B cell (primary cell): Measurements from ENCODE around the gene UBE2D1.

Source experiments
- EZH2 ChIP-seq: IDR thresholded peaks from 2 replicates; pipeline ENCODE4 v1.6.1; 2012; ENCODE audit warnings: borderline replicate concordance, low read depth, mild to moderate bottlenecking, moderate library complexity, low read length; ENCODE audit not compliant: insufficient read depth, poor library complexity, severe bottlenecking
- TF ChIP-seq, protein P1 (sequence below): fragments of 200-600 bp; IDR thresholded peaks from one replicate; pipeline ENCODE4 v1.8.0; 2022; ENCODE audit warnings: antibody characterized with exemption, mild to moderate bottlenecking

DNA sequence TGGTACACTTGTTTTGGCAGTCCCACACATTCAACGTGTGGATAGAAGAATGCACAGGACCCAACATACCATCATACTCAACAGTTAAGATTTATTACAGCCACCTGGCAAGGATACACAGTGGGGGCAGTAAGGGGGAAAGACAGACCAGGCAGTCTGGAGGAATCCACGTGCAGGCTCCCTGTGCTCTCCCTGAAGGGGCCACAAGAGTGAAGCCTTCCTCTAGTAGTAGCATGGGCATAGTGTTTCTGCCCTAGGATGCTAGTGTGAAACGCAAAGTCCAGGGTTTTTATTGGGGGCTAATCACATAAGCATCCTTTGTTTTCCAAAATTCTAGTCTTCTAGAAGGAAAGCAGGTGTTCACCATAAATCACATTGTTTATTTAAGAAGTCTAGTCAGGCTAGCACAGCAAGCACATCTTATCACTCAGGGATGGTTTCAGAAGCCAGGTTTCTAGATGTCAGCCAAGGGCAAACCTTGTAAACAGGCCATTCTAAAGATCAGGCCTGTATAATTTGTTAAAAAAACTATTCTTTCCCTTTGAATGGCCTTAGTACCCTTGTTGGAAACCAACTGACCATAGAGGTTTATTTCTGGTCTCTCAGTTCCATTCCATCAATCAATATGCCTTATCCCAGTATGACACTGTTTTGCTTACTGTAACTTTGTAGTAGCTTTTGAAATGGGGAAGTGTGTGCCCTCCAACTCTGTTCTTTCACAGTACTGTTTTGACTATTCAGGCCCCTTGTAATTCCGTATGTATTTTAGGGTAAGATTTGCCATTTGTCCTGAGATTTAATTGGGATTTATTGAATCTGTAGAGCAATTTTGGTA, 38.0 kb downstream of the UBE2D1 start:
- TF ChIP-seq, protein P1, sequence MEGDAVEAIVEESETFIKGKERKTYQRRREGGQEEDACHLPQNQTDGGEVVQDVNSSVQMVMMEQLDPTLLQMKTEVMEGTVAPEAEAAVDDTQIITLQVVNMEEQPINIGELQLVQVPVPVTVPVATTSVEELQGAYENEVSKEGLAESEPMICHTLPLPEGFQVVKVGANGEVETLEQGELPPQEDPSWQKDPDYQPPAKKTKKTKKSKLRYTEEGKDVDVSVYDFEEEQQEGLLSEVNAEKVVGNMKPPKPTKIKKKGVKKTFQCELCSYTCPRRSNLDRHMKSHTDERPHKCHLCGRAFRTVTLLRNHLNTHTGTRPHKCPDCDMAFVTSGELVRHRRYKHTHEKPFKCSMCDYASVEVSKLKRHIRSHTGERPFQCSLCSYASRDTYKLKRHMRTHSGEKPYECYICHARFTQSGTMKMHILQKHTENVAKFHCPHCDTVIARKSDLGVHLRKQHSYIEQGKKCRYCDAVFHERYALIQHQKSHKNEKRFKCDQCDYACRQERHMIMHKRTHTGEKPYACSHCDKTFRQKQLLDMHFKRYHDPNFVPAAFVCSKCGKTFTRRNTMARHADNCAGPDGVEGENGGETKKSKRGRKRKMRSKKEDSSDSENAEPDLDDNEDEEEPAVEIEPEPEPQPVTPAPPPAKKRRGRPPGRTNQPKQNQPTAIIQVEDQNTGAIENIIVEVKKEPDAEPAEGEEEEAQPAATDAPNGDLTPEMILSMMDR: no peak
- no peak for TF ChIP-seq EZH2
